GM12872 (cell line): ENCODE measurements around the gene UMODL1.

ENCODE experiments used
- CTCF ChIP-seq: IDR thresholded peaks from 3 replicates; pipeline ENCODE4 v1.5.1; 2011; ENCODE audit warnings: low read depth, mild to moderate bottlenecking, low read length, moderate library complexity; ENCODE audit not compliant: insufficient read depth

Gene UMODL1

GRCh38 chr21:42109473-42109872, 38.4 kb downstream of the UMODL1 start:
- no peak for TF ChIP-seq CTCF

GRCh38 chr21:42109873-42110525, 38.9 kb downstream of the UMODL1 start:
- no peak for TF ChIP-seq CTCF

GRCh38 chr21:42110691-42111469, 39.8 kb downstream of the UMODL1 start:
- no peak for TF ChIP-seq CTCF

DNA sequence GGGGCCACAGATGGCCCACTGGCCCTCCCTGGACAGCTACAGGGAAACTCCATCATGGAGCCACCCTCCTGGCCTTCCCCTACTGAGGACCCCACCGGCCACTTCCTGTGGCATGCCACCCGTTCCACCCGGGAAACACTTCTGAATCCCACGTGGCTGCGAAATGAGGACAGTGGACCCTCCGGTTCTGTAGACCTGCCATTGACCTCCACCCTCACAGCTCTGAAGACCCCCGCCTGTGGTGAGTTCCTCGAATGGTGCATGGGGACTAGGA, 40.3 kb downstream of the UMODL1 start:
- TF ChIP-seq CTCF, result no peak

- TF ChIP-seq CTCF, result no peak
Observed at GRCh38 chr21:42111811-42112210, 40.7 kb downstream of the UMODL1 start.

DNA sequence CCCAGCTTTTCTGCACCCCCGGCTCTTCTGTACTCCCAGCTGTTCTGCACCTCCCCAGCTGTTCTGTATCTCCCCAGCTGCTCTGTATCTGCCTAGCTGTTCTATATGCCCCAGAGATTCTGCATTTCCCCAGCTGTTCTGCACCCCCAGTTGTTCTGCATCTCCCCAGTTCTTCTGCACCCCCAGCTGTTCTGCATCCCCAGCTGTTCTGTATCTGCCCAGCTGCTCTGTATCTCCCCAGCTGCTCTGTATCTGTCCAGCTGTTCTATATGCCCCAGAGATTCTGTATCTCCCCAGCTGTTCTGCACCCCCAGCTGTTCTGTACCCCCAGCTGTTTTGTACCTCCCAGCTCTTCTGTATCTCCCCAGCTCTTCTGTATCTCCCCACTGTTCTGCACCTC, 41.1 kb downstream of the UMODL1 start:
- TF ChIP-seq CTCF, result no peak

GRCh38 chr21:42112857-42113256, 41.7 kb downstream of the UMODL1 start:
- TF ChIP-seq CTCF, result no peak
